ENCODE data around the gene TOE1.
"Not testable (repeated sequence)": the region's sequence is repeated elsewhere in the genome, so short reads cannot be mapped to it uniquely, and the experiment has no call there.

TOE1 gene

DNA sequence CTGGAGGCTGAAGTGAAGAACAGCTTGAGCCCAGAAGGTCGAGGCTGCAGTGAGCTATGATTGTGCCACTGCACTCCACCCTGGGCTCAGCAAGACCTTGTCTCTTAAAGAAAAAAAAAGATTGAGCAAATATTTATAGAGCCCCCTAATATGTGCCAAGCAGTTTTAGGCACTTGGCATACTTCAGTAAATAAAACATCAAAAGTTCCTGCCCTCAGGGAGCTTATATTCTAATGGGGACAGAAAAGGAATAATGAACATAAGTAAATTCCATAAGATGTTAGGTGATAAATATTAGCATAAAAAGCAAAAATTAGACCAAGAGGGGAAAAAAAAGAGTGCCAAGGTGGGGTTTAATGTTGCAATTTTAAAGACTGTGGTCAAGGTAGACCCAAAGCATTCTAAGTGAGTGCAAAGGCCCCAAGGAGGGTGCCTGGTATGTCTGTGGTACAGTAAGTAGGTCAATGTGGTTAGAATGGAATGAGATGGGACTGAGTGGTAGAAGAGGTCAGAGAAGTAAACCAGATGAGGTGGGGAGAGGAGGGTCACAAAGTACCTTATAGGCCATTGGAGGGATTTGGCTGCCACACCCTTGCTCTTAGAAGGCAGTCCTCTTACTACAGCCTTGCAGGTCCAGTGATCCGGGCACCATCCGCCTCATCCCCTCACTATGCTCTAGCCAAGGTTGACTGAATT is 2.2 kb upstream of the TOE1 start:
- Mint-ChIP-seq H3K27ac (no peak overlapping the region), H3K27me3 (no peaks in the 10 kb centered on the region), H3K9me3 (peaks cover 8 to 10% of the 10 kb centered on the region in 2 donors), H3K4me3 (peak overlapping the region in 1 of 2 donors; percentile 97), H3K4me1 (peaks cover 53% of the 10 kb centered on the region)
- ATAC-seq (no peak), DNase-seq (no peak)

DNA sequence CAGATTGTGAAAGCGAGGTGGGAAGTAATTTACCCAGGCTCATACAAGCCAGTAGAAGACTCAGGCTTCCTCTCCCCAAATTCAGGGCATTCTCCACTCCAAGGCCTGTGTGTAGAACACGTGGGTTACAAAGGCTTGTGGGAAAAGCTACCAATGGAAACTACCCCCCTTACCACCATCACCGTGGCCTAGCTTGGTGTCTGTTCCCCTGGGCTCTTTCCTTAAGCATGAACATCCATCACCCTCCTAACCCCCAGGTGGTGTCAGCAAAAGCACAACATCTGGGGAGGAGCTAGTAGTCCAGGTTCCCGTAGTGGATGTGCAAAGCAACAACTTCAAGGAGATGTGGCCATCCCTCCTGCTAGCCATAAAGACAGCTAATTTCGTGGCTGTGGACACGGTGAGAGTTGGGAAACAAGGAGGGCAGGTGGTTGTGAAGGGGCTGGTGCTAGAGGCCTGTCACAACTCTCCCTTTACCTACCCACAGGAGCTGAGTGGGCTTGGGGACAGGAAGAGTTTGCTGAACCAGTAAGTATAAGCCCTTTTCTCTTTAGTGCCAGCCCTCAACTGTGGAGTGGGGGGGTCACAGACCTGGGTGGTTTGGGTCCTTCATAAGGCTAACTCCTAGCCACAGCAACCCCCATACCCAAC is 971 bp downstream of the TOE1 start:
- Mint-ChIP-seq H3K27ac (peak overlapping the region; percentile 99 to 100), H3K4me3 (peak overlapping the region; percentile 97), H3K4me1 (peaks cover 53% of the 10 kb centered on the region), H3K27me3 (no peaks in the 10 kb centered on the region), H3K9me3 (peaks cover 8 to 10% of the 10 kb centered on the region in 2 donors)
- peak; percentile 11 to 47 for DNase-seq
- ATAC-seq: peak; percentile 4

DNA sequence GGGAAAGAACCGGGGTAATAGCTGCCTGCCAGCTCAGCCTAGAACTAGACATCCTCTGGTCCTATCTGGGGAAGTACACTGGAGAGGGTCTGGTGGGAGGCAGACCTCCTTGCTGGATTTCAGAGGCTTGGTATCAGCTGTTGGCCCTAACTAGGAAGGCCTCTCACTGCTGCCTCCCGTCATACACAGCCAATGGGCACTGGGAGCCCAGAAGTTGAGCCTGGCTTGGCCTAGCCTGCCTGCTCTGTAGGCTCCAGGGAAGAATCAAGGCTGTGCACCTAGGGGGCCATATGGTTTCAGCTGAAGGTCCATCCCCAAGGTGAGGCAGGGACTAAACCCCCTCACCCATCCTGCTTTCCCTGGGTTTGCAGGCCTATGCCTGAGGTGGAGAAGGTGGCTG is 4.5 kb downstream of the TOE1 start:
- Mint-ChIP-seq H3K27ac (no peak overlapping the region), H3K4me3 (no peak overlapping the region), H3K9me3 (no peaks in the 10 kb centered on the region), H3K27me3 (no peaks in the 10 kb centered on the region), H3K4me1 (peaks cover 40% of the 10 kb centered on the region)
- no peak for DNase-seq
- no peak for ATAC-seq

DNA sequence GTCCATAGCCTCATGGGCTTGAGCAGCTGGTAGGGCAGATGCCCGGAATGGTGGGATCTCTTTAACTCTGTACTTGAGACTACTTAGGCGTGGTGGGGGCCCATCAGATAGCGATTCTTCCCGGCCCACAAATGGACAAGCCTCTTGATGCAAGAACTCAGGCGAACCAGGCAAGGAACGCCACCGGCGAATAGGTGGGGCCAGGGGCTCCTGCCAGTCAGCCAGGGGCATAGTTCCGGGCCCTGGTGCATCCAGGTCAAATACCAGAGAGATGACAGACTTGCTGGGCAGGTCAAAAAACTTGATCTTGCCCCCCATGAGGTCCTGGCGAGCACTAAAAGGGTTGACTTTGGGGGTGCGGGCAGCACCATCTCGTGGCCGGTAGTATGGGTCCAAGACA is 5.0 kb downstream of the TOE1 start:
- H3K4me3 Mint-ChIP-seq: no peak overlapping the region
- peak overlapping the region in 1 of 2 donors; percentile 18 for H3K27ac Mint-ChIP-seq
- no peaks in the 10 kb centered on the region for H3K27me3 Mint-ChIP-seq
- DNase-seq (no peak), ATAC-seq (no peak)
- no peaks in the 10 kb centered on the region for H3K9me3 Mint-ChIP-seq
- peaks cover 40% of the 10 kb centered on the region for H3K4me1 Mint-ChIP-seq

DNA sequence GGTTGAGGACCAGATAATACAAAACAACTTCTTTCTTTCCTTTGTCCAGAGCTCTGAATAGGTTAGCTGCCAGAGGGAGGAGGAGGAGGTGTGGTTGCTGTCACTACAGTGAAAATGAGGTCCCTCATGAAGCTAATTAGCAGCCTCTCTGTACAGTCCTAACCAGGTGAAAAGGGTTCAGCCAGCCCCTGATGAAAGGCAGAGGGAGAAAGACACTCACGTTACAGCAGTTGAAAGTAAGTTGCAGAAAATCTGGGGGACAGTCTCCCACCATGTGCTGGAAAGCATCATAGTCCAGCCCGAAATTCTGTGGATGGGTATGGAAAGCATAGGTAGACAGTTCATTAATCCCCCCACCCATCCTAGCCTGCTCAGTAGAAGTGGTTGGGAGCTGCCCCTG is 6.5 kb downstream of the TOE1 start:
- H3K27ac Mint-ChIP-seq: peak overlapping the region in 1 of 2 donors; percentile 79
- DNase-seq (no peak), ATAC-seq (no peak)
- H3K4me1 Mint-ChIP-seq: peaks cover 33% of the 10 kb centered on the region
- no peaks in the 10 kb centered on the region for H3K27me3 Mint-ChIP-seq
- no peak overlapping the region for H3K4me3 Mint-ChIP-seq
- no peaks in the 10 kb centered on the region for H3K9me3 Mint-ChIP-seq

DNA sequence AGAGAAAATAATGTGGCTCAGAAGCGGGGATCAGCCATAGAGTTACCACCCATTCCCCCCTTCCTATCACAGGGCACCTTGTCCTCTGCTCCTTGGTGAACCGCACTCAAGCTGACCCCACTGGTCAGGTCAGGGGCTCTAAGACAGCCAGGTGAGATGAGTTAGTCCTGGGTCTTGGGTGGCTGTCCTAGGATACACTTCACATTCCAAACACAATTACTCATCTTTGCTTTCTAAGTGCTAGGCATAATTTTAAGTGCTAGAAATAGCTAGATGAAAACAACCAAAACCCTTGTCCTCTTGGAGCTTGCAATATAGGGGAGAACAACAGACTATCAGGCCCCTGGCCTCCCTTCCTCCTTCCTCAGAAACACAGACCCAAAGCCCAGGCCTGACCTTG is 8.1 kb downstream of the TOE1 start:
- H3K4me1 Mint-ChIP-seq: peaks cover 17% of the 10 kb centered on the region
- no peaks in the 10 kb centered on the region for H3K9me3 Mint-ChIP-seq
- H3K4me3 Mint-ChIP-seq: no peak overlapping the region
- ATAC-seq (no peak), DNase-seq (no peak)
- peak overlapping the region in 1 of 2 donors; percentile 3 for H3K27ac Mint-ChIP-seq
- no peaks in the 10 kb centered on the region for H3K27me3 Mint-ChIP-seq

DNA sequence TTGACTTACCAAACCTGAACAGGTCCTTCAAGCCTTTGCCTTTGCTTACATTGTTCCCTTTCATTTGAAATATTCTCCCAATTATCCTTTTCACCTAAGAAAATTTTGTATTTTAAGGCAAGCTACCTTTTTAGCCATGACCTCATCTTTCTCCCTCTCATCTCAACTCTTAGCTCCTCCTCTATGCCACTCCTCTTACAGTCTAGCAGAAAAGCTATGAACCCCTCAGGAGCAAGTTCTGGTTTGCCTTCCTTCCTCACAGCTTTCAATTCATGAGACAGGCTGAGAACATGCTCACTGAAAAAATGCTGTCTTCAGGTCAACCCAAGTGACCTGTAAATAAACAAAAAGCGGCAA is 8.6 kb downstream of the TOE1 start:
- H3K27ac Mint-ChIP-seq: peak overlapping the region in 1 of 2 donors; percentile 14
- no peaks in the 10 kb centered on the region for H3K9me3 Mint-ChIP-seq
- H3K27me3 Mint-ChIP-seq: no peaks in the 10 kb centered on the region
- H3K4me3 Mint-ChIP-seq: no peak overlapping the region
- peaks cover 12% of the 10 kb centered on the region for H3K4me1 Mint-ChIP-seq
- ATAC-seq (no peak), DNase-seq (no peak)

DNA sequence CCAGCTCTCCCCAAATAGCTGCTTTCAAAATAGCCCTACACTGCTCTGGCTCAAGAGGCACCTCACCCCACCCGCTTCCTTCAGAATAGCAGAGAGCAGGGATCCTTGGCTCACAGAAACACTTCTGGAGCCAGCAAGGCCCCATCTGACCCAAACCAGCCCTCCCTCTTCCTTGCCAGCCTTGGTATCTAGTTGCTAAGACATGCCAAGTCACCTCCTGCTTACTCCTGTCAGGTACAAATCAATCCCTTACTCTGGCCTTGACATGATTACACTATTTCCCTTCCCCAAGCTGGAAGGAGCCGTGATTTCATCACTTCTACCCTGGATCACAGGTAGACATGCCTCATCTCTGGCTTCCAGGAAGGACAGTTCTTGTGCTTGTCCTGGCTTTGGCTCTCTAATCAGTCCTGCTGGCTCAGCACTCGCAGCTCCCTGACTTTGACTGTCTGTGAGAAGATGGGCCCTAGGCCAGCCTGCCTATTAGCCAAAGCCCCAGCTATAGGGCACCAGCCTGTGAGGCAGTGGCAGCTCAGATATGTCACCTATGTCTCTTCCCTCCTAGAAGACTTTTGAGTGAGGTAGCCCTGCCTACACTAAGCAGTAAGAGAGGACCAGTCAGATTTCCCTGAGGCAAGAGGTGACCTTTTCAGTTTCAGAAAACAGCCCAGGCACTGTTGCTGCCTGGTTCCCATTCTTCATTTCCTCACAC is 9.2 kb downstream of the TOE1 start:
- peak; percentile 43 for ATAC-seq
- Mint-ChIP-seq H3K27ac (peak overlapping the region in 1 of 2 donors; percentile 14), H3K9me3 (no peaks in the 10 kb centered on the region), H3K27me3 (no peaks in the 10 kb centered on the region), H3K4me1 (peaks cover 11% of the 10 kb centered on the region), H3K4me3 (no peak overlapping the region)
- DNase-seq: no peak

DNA sequence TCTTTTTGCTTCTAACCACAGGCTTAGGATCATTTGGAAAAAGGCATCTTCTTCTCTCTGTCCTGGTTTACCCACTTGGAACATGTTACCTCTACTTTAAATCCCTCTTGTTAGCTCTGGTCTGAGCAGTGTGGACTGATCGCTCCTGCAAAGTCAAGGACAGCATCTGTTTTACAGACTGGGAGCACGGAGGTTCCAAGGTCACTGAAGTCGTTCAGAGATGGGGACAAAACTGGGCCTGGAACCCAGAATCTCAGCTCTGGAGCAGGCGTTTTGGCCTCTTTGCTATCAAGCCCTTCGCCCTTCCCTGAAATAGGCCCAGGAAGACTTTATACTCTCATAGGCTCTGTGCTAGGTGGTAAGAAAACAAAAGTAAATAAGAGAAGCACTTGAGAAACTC is 11.5 kb downstream of the TOE1 start:
- Mint-ChIP-seq H3K27ac (no peak overlapping the region), H3K9me3 (no peaks in the 10 kb centered on the region), H3K4me1 (peaks cover 11% of the 10 kb centered on the region), H3K4me3 (no peak overlapping the region), H3K27me3 (no peaks in the 10 kb centered on the region)
- no peak for DNase-seq
- no peak for ATAC-seq

DNA sequence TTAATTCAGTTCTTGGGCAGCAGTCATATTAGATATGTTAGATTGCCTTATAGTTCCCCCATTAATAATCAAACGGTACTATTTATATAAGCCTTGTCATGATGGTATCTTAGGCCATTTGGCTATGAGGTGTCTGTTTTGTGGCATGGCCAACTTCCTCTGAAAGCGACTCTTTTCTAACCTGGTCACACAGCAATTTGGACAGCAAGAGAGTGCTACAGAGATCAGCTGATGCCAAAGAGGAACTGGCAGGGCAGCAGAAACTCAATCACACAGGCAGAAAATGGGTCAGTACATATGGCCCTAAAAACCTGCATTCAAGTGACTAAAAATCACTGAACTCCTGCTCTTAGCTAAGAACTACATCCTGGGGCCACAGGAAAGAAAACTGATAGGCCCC is 13.7 kb downstream of the TOE1 start:
- Mint-ChIP-seq H3K9me3 (no peaks in the 10 kb centered on the region), H3K4me3 (no peak overlapping the region), H3K27me3 (no peaks in the 10 kb centered on the region), H3K27ac (no peak overlapping the region), H3K4me1 (peaks cover 9% of the 10 kb centered on the region)
- ATAC-seq: no peak
- DNase-seq: no peak

DNA sequence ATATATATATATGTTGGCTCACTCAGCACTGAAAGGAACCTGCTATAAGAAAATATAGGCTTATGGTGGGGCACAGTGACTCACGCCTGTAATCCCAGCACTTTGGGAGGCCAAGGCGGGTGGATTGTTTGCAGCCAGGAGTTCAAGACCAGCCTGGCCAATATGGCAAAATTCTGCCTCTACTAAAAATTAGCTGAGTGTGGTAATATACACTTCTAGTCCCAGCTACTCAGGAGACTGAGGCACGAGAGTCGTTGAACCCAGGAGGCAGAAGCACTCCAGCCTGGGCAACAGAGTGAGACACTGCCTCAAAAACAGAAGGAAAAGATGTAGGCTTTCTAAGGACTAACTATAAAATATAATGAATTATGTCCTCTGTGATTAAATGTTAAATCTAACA is 14.9 kb downstream of the TOE1 start:
- H3K4me1 Mint-ChIP-seq: no peaks in the 10 kb centered on the region
- H3K9me3 Mint-ChIP-seq: no peaks in the 10 kb centered on the region
- DNase-seq (no peak), ATAC-seq (no peak)
- no peak overlapping the region for H3K4me3 Mint-ChIP-seq
- no peak overlapping the region for H3K27ac Mint-ChIP-seq
- no peaks in the 10 kb centered on the region for H3K27me3 Mint-ChIP-seq

DNA sequence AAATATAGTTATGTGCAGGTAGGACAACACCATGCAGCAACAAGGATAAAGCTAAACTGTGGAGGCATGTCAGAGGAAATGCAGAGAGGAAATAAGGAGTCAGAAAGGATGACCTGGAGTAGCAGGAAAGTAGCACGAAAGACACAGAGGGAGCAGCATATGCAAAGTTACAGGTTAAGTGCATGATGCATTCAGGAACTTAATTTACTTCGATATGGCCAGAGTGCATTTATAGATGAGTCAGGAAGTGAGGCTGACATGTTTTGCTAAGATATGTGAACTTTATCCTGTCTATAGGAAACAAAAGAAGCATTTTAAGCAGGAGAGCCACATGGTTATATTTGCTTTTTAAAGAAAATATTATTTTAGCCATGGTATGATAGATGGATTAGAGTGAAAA is 15.7 kb downstream of the TOE1 start:
- no peaks in the 10 kb centered on the region for H3K9me3 Mint-ChIP-seq
- peak overlapping the region in 1 of 2 donors; percentile 6 for H3K27ac Mint-ChIP-seq
- ATAC-seq (no peak), DNase-seq (no peak)
- H3K27me3 Mint-ChIP-seq: no peaks in the 10 kb centered on the region
- H3K4me3 Mint-ChIP-seq: no peak overlapping the region
- no peaks in the 10 kb centered on the region for H3K4me1 Mint-ChIP-seq

DNA sequence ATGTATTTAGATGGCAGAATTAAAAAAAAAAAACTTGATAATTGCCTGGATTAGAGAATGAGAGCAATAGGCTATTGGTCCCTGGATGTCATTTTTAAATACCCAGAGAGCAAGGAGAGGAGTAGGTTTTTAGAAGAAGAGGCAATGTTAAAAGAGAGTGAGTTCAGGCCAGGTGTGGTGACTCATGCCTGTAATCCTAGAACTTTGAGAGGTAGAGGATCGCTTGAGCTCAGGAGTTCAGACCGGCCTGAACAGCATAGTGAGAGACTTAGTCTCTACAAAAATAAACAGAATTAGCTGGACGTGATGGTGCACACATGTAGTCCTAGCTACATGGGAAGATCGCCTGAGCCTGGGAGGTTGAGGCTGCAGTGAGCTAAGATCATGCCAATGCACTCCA is 16.2 kb downstream of the TOE1 start:
- Mint-ChIP-seq H3K27ac (peak overlapping the region in 1 of 2 donors; percentile 42), H3K4me1 (no peaks in the 10 kb centered on the region), H3K4me3 (no peak overlapping the region), H3K9me3 (no peaks in the 10 kb centered on the region), H3K27me3 (no peaks in the 10 kb centered on the region)
- ATAC-seq: no peak
- no peak for DNase-seq

DNA sequence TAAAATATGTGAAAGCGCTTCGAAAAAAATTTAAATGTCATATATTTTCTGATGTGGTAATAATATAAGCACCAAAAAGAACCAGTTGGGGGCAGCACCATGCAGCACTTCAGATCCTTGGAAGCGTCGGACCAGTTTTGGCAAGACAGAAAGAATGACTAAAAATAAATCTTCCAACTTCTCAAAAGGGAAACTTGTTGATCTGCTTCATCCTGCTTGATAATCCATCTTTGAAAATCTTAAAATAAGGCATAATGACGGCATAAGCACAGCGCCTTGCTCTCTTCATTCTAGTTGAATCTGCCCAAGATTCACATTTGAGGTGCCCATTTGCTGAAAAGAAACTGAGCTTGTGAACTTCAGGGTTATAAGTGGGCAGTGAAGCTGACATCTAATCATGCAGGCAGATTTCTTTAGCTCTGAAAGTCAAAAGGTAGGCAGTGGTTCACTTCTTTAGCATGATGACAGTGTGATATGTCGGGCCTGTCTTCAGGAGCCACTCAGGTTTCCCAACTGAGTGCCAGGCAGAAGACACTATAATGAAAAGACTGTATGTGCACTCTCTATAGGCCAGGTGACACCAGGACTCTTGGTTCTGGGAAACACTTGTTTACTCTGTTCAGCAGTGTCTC is 20.0 kb downstream of the TOE1 start:
- Mint-ChIP-seq H3K9me3 (no peaks in the 10 kb centered on the region), H3K4me3 (no peak overlapping the region), H3K27ac (no peak overlapping the region), H3K27me3 (no peaks in the 10 kb centered on the region), H3K4me1 (no peaks in the 10 kb centered on the region)
- peak; percentile 60 for ATAC-seq
- DNase-seq: peak; percentile 37 to 40

DNA sequence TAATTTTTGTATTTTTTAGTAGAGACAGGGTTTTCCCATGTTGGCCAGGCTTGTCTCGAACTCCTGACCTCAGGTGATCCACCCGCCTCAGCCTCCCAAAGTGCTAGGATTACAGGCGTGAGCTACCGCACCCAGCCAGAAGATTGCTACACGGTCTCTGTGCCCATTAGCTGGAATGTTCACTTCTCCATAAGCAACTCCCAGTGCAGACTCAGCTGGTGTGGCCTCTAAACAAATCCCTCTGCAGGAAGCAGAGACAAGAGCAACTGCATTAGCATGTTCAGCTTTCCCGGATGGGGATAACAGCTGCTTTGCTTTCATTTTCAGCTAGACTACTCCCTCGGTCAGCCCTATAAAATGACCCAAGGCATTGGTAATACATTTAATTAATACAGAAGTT is 21.0 kb downstream of the TOE1 start:
- H3K27me3 Mint-ChIP-seq, DNase-seq, ATAC-seq, H3K4me3 Mint-ChIP-seq, H3K27ac Mint-ChIP-seq, H3K9me3 Mint-ChIP-seq, H3K4me1 Mint-ChIP-seq: not testable (repeated sequence)

DNA sequence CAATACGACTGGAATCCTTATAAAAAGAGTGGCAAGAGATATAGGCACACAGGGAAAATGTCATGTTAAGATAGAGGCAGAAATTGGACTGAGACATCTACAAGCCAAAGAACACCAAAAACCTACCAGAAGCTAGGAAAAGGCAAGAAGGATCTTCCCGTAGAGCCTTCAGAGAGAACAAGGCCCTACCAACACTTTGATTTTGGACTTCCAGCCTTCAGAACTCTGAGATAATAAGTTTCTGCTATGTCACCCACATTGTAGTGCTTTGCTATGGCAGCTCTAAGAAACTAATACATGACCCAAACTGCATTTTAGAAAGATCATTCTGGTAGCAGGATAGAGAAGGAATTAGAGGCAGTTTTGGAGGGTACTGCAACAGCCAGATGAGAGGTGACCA is 24.3 kb downstream of the TOE1 start:
- ATAC-seq: no peak
- H3K9me3 Mint-ChIP-seq: no peaks in the 10 kb centered on the region
- no peak overlapping the region for H3K4me3 Mint-ChIP-seq
- no peaks in the 10 kb centered on the region for H3K27me3 Mint-ChIP-seq
- no peak overlapping the region for H3K27ac Mint-ChIP-seq
- DNase-seq: no peak
- H3K4me1 Mint-ChIP-seq: no peaks in the 10 kb centered on the region
